ENCODE measurements around the gene GATM.

Gene GATM

GRCh38 chr15:45397116-45397665 lies 18.8 kb upstream of the GATM start:
- DNase-seq (ENCODE audit: low read depth), result no peak
- no peak for TF ChIP-seq CTCF (IDR thresholded peaks at IDR 0.05; ENCODE audit: insufficient read depth, low read depth, low read length, missing control alignments)
- H3K4me3 ChIP-seq (ENCODE audit: low read depth, low read length), result no peak overlapping the region

DNA sequence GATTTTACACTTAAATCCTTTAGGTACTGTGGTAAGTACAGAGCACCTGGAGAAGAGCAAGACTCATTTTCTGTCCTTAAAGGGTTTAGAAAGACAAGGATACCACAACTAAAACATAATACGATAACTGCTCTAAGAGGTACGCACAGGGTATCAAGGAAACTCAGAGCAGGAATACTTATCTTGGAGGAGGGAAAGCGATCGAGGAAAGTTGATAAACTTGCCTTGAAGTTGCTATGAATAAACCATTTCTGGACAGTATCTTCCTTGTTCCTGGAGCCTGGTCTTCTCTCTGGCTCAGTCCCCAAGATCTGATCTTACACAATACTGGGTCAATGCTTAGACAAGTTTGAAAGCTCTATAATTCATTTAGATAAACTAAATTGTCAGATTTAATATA lies 17.6 kb upstream of the GATM start:
- no peak for DNase-seq (ENCODE audit: low read depth)
- no peak overlapping the region for H3K4me3 ChIP-seq (ENCODE audit: low read depth, low read length)
- TF ChIP-seq CTCF (IDR thresholded peaks at IDR 0.05; ENCODE audit: insufficient read depth, low read depth, low read length, missing control alignments), result no peak

- no peak overlapping the region for H3K4me3 ChIP-seq (ENCODE audit: low read depth, low read length)
- TF ChIP-seq CTCF (IDR thresholded peaks at IDR 0.05; ENCODE audit: insufficient read depth, low read depth, low read length, missing control alignments), result no peak
- DNase-seq (ENCODE audit: low read depth), result no peak
These were observed 16.3 kb upstream of the GATM start for GRCh38 chr15:45394681-45395080.

DNA sequence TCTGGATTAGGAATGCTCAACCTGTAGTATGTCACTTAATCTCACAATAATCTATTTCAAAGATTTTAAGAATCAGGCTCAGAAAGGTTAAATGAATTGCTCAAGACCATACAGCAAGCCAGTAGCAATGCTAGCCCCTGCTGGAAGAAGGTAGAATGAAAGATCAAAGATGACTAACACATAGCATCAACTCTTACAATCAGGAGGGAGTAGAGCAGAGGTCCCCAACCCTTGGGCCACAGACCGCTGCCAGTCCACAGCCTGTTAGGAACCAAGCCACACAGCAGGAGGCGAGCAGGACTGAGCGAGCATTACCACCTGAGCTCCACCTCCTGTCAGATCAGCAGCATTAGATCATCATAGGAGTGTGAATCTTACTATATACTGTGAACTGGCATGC lies 15.5 kb upstream of the GATM start:
- H3K4me3 ChIP-seq (ENCODE audit: low read depth, low read length), result no peak overlapping the region
- peak; percentile 34 for TF ChIP-seq CTCF (IDR thresholded peaks at IDR 0.05; ENCODE audit: insufficient read depth, low read depth, low read length, missing control alignments)
- peak; percentile 11 for DNase-seq (ENCODE audit: low read depth)

GRCh38 chr15:45392584-45392855 lies 14.2 kb upstream of the GATM start:
- no peak overlapping the region; the same call in 1 of the 2 replicates for H3K4me3 ChIP-seq (ENCODE audit: low read depth, low read length)
- DNase-seq (ENCODE audit: low read depth), result no peak
- no peak for TF ChIP-seq CTCF (IDR thresholded peaks at IDR 0.05; ENCODE audit: insufficient read depth, low read depth, low read length, missing control alignments)

GRCh38 chr15:45391746-45392583 lies 13.6 kb upstream of the GATM start:
- H3K4me3 ChIP-seq (ENCODE audit: low read depth, low read length), result no peak overlapping the region; the same call in 1 of the 2 replicates
- no peak for TF ChIP-seq CTCF (IDR thresholded peaks at IDR 0.05; ENCODE audit: insufficient read depth, low read depth, low read length, missing control alignments)
- peak; percentile 80 for DNase-seq (ENCODE audit: low read depth)

GRCh38 chr15:45389351-45389750 lies 11.0 kb upstream of the GATM start:
- DNase-seq (ENCODE audit: low read depth), result no peak
- H3K4me3 ChIP-seq (ENCODE audit: low read depth, low read length), result no peak overlapping the region
- no peak for TF ChIP-seq CTCF (IDR thresholded peaks at IDR 0.05; ENCODE audit: insufficient read depth, low read depth, low read length, missing control alignments)
